NCI-H82 treated with DMSO at 0.1 percent for 48 hours (cell line): Measurements from ENCODE around the gene OTOF.
"Not testable (repeated sequence)": the region's sequence is repeated elsewhere in the genome, so short reads cannot be mapped to it uniquely, and the experiment has no call there.

Source experiments
- DNase-seq: peaks from one replicate; lab custom pipeline; 2025; ENCODE audit not compliant: unreplicated experiment; lab: John Stamatoyannopoulos, UW

OTOF gene

GRCh38 chr2:26481706-26482105 is 3.8 kb upstream of the OTOF start:
- no peak for DNase-seq

GRCh38 chr2:26480566-26481423 is 2.9 kb upstream of the OTOF start:
- no peak for DNase-seq

GRCh38 chr2:26479789-26480565 is 2.1 kb upstream of the OTOF start:
- DNase-seq: no peak

GRCh38 chr2:26479131-26479788 is 1.3 kb upstream of the OTOF start:
- no peak for DNase-seq

GRCh38 chr2:26478366-26478765 is 442 bp upstream of the OTOF start:
- DNase-seq: no peak

GRCh38 chr2:26477126-26477910 is 606 bp downstream of the OTOF start:
- no peak for DNase-seq

- DNase-seq: no peak
Measured at GRCh38 chr2:26475832-26476501, 2.0 kb downstream of the OTOF start.

GRCh38 chr2:26475037-26475436 is 2.9 kb downstream of the OTOF start:
- DNase-seq: no peak

- no peak for DNase-seq
Measured at GRCh38 chr2:26474261-26474785, 3.6 kb downstream of the OTOF start.

GRCh38 chr2:26473796-26474195 is 4.1 kb downstream of the OTOF start:
- no peak for DNase-seq

- no peak for DNase-seq
Measured at GRCh38 chr2:26472821-26473655, 4.9 kb downstream of the OTOF start.

GRCh38 chr2:26471766-26472706 is 5.9 kb downstream of the OTOF start:
- DNase-seq: peak; percentile 24

GRCh38 chr2:26471289-26471688 is 6.6 kb downstream of the OTOF start:
- DNase-seq: peak; percentile 35

- DNase-seq: no peak
Measured at GRCh38 chr2:26470601-26471260, 7.2 kb downstream of the OTOF start.

GRCh38 chr2:26469955-26470354 is 8.0 kb downstream of the OTOF start:
- DNase-seq: no peak

- peak; percentile 77 for DNase-seq
Measured at GRCh38 chr2:26469092-26469710, 8.7 kb downstream of the OTOF start.

GRCh38 chr2:26468544-26468943 is 9.4 kb downstream of the OTOF start:
- not testable (repeated sequence) for DNase-seq
